SH-SY5Y (cell line): Measurements from ENCODE around the gene OBSCN.

Experiments
- GATA2 ChIP-seq: IDR thresholded peaks from 2 replicates; pipeline ENCODE4 v1.6.1; 2011; ENCODE audit warnings: mild to moderate bottlenecking, low read depth, low read length
- GATA3 ChIP-seq: IDR thresholded peaks from 2 replicates; pipeline ENCODE4 v1.6.1; 2011; ENCODE audit warnings: low read depth, mild to moderate bottlenecking, low read length, moderate library complexity

GRCh38 chr1:228376262-228376628 is 168.4 kb downstream of the OBSCN start:
- no peak for TF ChIP-seq GATA2
- no peak for TF ChIP-seq GATA3
